Activated T-cell treated with anti-CD3 and anti-CD28 coated beads for 24 hours (primary cell): ENCODE results near the gene PPP2R3A.
A peak's percentile ranks its signal among the peaks of the same experiment; 100 is the strongest.

ENCODE experiments used
- DNase-seq: peaks from one replicate; pipeline ENCODE4 v3.0.0-alpha.2; 2020; ENCODE audit warnings: low read depth

Gene PPP2R3A

GRCh38 chr3:136194409-136195257 is 229.1 kb downstream of the PPP2R3A start:
- peak; percentile 66 for DNase-seq

- DNase-seq: peak; percentile 55
Observed at GRCh38 chr3:136195258-136196063, 229.9 kb downstream of the PPP2R3A start.

GRCh38 chr3:136196064-136196400 is 230.5 kb downstream of the PPP2R3A start, which contains the start of gene MSL2:
MSL2 (minus strand) TSS chr3:136196335; CDS start chr3:136195113, 1,222 bp downstream.
- no peak for DNase-seq

GRCh38 chr3:136196401-136197158 is 231.1 kb downstream of the PPP2R3A start:
- DNase-seq: peak; percentile 100

- no peak for DNase-seq
Observed at GRCh38 chr3:136197159-136197793, 231.7 kb downstream of the PPP2R3A start.
